ES-I3 (cell line): ENCODE results near the gene SAMD15.

ENCODE experiments used
- H3K36me3 ChIP-seq: 2 replicates; pipeline ENCODE4 v1.6.1; 2013; ENCODE audit warnings: mild to moderate bottlenecking, low read length, control low read depth, moderate library complexity; ENCODE audit not compliant: insufficient read depth
- H3K4me1 ChIP-seq: 2 replicates; pipeline ENCODE4 v1.6.1; 2013; ENCODE audit warnings: mild to moderate bottlenecking, control low read depth, low read length; ENCODE audit not compliant: insufficient read depth
- H3K9ac ChIP-seq: 2 replicates; pipeline ENCODE4 v1.6.1; 2013; ENCODE audit warnings: low read depth, mild to moderate bottlenecking, low read length, moderate library complexity
- H3K9me3 ChIP-seq: 2 replicates; pipeline ENCODE4 v1.6.1; 2013; ENCODE audit warnings: mild to moderate bottlenecking, low read length, moderate library complexity; ENCODE audit not compliant: control insufficient read depth, insufficient read depth

SAMD15 gene

GRCh38 chr14:77355811-77356210, 21.4 kb upstream of the SAMD15 start:
- no peaks in the 10 kb centered on the region for H3K9me3 ChIP-seq
- H3K9ac ChIP-seq: no peak overlapping the region
- H3K36me3 ChIP-seq: no peaks in the 10 kb centered on the region
- H3K4me1 ChIP-seq: no peaks in the 10 kb centered on the region

- H3K9ac ChIP-seq: no peak overlapping the region
- H3K36me3 ChIP-seq: no peaks in the 10 kb centered on the region
- no peaks in the 10 kb centered on the region for H3K9me3 ChIP-seq
- H3K4me1 ChIP-seq: no peaks in the 10 kb centered on the region
Observed at GRCh38 chr14:77356899-77357298, 20.3 kb upstream of the SAMD15 start.

GRCh38 chr14:77359626-77360025, 17.6 kb upstream of the SAMD15 start:
- Histone ChIP-seq H3K9me3 (no peaks in the 10 kb centered on the region), H3K4me1 (no peaks in the 10 kb centered on the region), H3K36me3 (no peaks in the 10 kb centered on the region), H3K9ac (no peak overlapping the region)

GRCh38 chr14:77364146-77364545, 13.0 kb upstream of the SAMD15 start:
- H3K9ac ChIP-seq: no peak overlapping the region
- no peaks in the 10 kb centered on the region for H3K9me3 ChIP-seq
- no peaks in the 10 kb centered on the region; the same call in 1 of the 2 replicates for H3K36me3 ChIP-seq
- no peaks in the 10 kb centered on the region for H3K4me1 ChIP-seq

- H3K9me3 ChIP-seq: no peaks in the 10 kb centered on the region
- H3K9ac ChIP-seq: no peak overlapping the region
- H3K4me1 ChIP-seq: no peaks in the 10 kb centered on the region
- no peaks in the 10 kb centered on the region; the same call in 1 of the 2 replicates for H3K36me3 ChIP-seq
Observed at GRCh38 chr14:77369285-77369684, 7.9 kb upstream of the SAMD15 start.

- Histone ChIP-seq H3K9ac (no peak overlapping the region), H3K9me3 (no peaks in the 10 kb centered on the region), H3K4me1 (no peaks in the 10 kb centered on the region), H3K36me3 (no peaks in the 10 kb centered on the region)
Observed at GRCh38 chr14:77372304-77372841, 4.8 kb upstream of the SAMD15 start.

GRCh38 chr14:77375164-77375950, 1.8 kb upstream of the SAMD15 start:
- Histone ChIP-seq H3K9ac (no peak overlapping the region; the same call in 1 of the 2 replicates), H3K9me3 (no peaks in the 10 kb centered on the region), H3K4me1 (no peaks in the 10 kb centered on the region), H3K36me3 (no peaks in the 10 kb centered on the region)

GRCh38 chr14:77375973-77376770, 1.0 kb upstream of the SAMD15 start:
- no peaks in the 10 kb centered on the region for H3K9me3 ChIP-seq
- H3K36me3 ChIP-seq: no peaks in the 10 kb centered on the region
- H3K4me1 ChIP-seq: no peaks in the 10 kb centered on the region
- peak overlapping the region; percentile 62 for H3K9ac ChIP-seq

- no peaks in the 10 kb centered on the region for H3K36me3 ChIP-seq
- H3K9ac ChIP-seq: peak overlapping the region; percentile 62; the same call in 1 of the 2 replicates
- no peaks in the 10 kb centered on the region for H3K9me3 ChIP-seq
- H3K4me1 ChIP-seq: no peaks in the 10 kb centered on the region
Observed at GRCh38 chr14:77377502-77377844, 294 bp downstream of the SAMD15 start.

GRCh38 chr14:77378701-77379100, 1.5 kb downstream of the SAMD15 start:
- Histone ChIP-seq H3K4me1 (no peaks in the 10 kb centered on the region), H3K9ac (no peak overlapping the region), H3K9me3 (no peaks in the 10 kb centered on the region), H3K36me3 (no peaks in the 10 kb centered on the region)

- Histone ChIP-seq H3K36me3 (no peaks in the 10 kb centered on the region), H3K9ac (no peak overlapping the region), H3K4me1 (no peaks in the 10 kb centered on the region), H3K9me3 (no peaks in the 10 kb centered on the region)
Observed at GRCh38 chr14:77390188-77390587, 13.0 kb downstream of the SAMD15 start.

- no peaks in the 10 kb centered on the region for H3K4me1 ChIP-seq
- no peaks in the 10 kb centered on the region for H3K9me3 ChIP-seq
- H3K36me3 ChIP-seq: no peaks in the 10 kb centered on the region
- no peak overlapping the region for H3K9ac ChIP-seq
Observed at GRCh38 chr14:77400216-77400615, 23.0 kb downstream of the SAMD15 start.

GRCh38 chr14:77403768-77404167, 26.6 kb downstream of the SAMD15 start:
- Histone ChIP-seq H3K9me3 (no peaks in the 10 kb centered on the region), H3K4me1 (no peaks in the 10 kb centered on the region), H3K9ac (no peak overlapping the region), H3K36me3 (no peaks in the 10 kb centered on the region)

- no peaks in the 10 kb centered on the region for H3K4me1 ChIP-seq
- H3K9me3 ChIP-seq: no peaks in the 10 kb centered on the region
- H3K36me3 ChIP-seq: no peaks in the 10 kb centered on the region
- H3K9ac ChIP-seq: no peak overlapping the region
Observed at GRCh38 chr14:77406086-77406485, 28.9 kb downstream of the SAMD15 start.

GRCh38 chr14:77406718-77407117, 29.5 kb downstream of the SAMD15 start:
- Histone ChIP-seq H3K4me1 (no peaks in the 10 kb centered on the region), H3K36me3 (no peaks in the 10 kb centered on the region), H3K9me3 (no peaks in the 10 kb centered on the region), H3K9ac (no peak overlapping the region)
